H1 (cell line): ENCODE measurements around the gene WDR37. TPM values are rescaled to one million over a fixed set of nuclear protein-coding genes. Genes with fewer than 3 reads are reported as not detected.
A peak's percentile ranks its signal among the peaks of the same experiment; 100 is the strongest.

ENCODE experiments used
- CTCF ChIA-PET: fragments of 300-600 bp; sonication (Branson Sonifier 250); formaldehyde crosslinking; loops from one replicate; lab custom pipeline; 2021; ENCODE audit not compliant: partially characterized antibody; lab: Charles Lee
- POLR2A ChIA-PET: fragments of 300-600 bp; sonication (Branson Sonifier 250); formaldehyde crosslinking; loops from one replicate; lab custom pipeline; 2021; ENCODE audit warnings: inconsistent platforms; ENCODE audit not compliant: partially characterized antibody; lab: Charles Lee
- DNase-seq, 2 experiments: peaks; one replicate each; pipeline versions ENCODE4 v3.0.0 to v3.0.0-alpha.2; 2010 to 2022; ENCODE audit warnings: low spot score in 2 of 2, low read depth in 1 of 2, mixed read lengths in 1 of 2
- FAIRE-seq: peaks from 2 replicates; lab custom pipeline; 2011; peaks lifted over from hg19 to GRCh38; lab: Jason Lieb, UNC
- H2AFZ ChIP-seq: 2 replicates; pipeline ENCODE4 v1.8.1; 2012; ENCODE audit warnings: low read length, inconsistent platforms
- H2AK5ac ChIP-seq: 2 replicates; pipeline ENCODE4 v1.6.1; 2013; ENCODE audit warnings: low read depth, low read length
- H2BK120ac ChIP-seq: replicated peaks from 2 replicates; pipeline ENCODE3; 2013; ENCODE audit warnings: low read depth, low read length, inconsistent platforms
- H2BK12ac ChIP-seq: 2 replicates; pipeline ENCODE4 v1.6.1; 2013; ENCODE audit warnings: low read depth, low read length
- H2BK15ac ChIP-seq: 2 replicates; pipeline ENCODE4 v1.6.1; 2013; ENCODE audit warnings: low read length
- H2BK20ac ChIP-seq: 2 replicates; pipeline ENCODE4 v1.6.1; 2013; ENCODE audit warnings: low read length
- H2BK5ac ChIP-seq: 2 replicates; pipeline ENCODE4 v1.6.1; 2013; ENCODE audit warnings: low read depth, low read length
- H3K14ac ChIP-seq: 2 replicates; pipeline ENCODE4 v1.6.1; 2013; ENCODE audit warnings: inconsistent platforms; ENCODE audit not compliant: insufficient read length
- H3K18ac ChIP-seq: 2 replicates; pipeline ENCODE4 v1.6.1; 2013; ENCODE audit warnings: low read length; ENCODE audit errors: extremely low read depth
- H3K23ac ChIP-seq: 2 replicates; pipeline ENCODE4 v1.6.1; 2013; ENCODE audit warnings: inconsistent platforms; ENCODE audit not compliant: insufficient read length
- H3K23me2 ChIP-seq: 2 replicates; pipeline ENCODE4 v1.6.1; 2013; ENCODE audit warnings: low read depth, low read length
- H3K27ac ChIP-seq: 2 replicates; pipeline ENCODE4 v1.6.1; 2011; ENCODE audit warnings: low read depth, low read length, inconsistent platforms
- H3K27me3 ChIP-seq, 4 experiments: replicated peaks in 1 of 4; 1 replicate in 1 of 4; 2 replicates in 3 of 4; pipeline versions ENCODE4 v1.6.1 to v1.8.1; 2011 to 2013; ENCODE audit warnings: low read length in 3 of 4, mild to moderate bottlenecking in 3 of 4, inconsistent platforms in 2 of 4, mixed read lengths in 2 of 4, moderate library complexity in 1 of 4; ENCODE audit not compliant: control insufficient read depth in 3 of 4, insufficient read depth in 3 of 4; ENCODE audit errors: extremely low read depth in 1 of 4
- H3K36me3 ChIP-seq, 4 experiments: 2 replicates each; pipeline versions ENCODE4 v1.6.1 to v1.8.1; 2011 to 2013; ENCODE audit warnings: mild to moderate bottlenecking in 4 of 4, low read length in 3 of 4, moderate library complexity in 2 of 4, control low read depth in 1 of 4, inconsistent platforms in 1 of 4; ENCODE audit not compliant: insufficient read depth in 4 of 4, control insufficient read depth in 2 of 4
- H3K4ac ChIP-seq: replicated peaks from 2 replicates; pipeline ENCODE3; 2013; ENCODE audit warnings: low read length, low read depth, mixed read lengths, inconsistent platforms; ENCODE audit not compliant: insufficient read length
- H3K4me1 ChIP-seq, 4 experiments: replicated peaks in 1 of 4; 1 replicate in 1 of 4; 2 replicates in 3 of 4; pipeline versions ENCODE4 v1.6.1 to v1.8.1; 2011 to 2013; ENCODE audit warnings: low read length in 3 of 4, inconsistent platforms in 2 of 4, mixed read lengths in 1 of 4; ENCODE audit not compliant: insufficient read depth in 4 of 4, control insufficient read depth in 3 of 4
- H3K4me2 ChIP-seq, 2 experiments: 2 replicates each; pipeline versions ENCODE4 v1.6.1 to v1.8.1; 2011 to 2013; ENCODE audit warnings: low read depth in 2 of 2, low read length in 2 of 2, control low read depth in 1 of 2, inconsistent platforms in 1 of 2, mild to moderate bottlenecking in 1 of 2; ENCODE audit not compliant: insufficient read depth in 1 of 2
- H3K4me3 ChIP-seq, 4 experiments: fragments of 200-600, 300-600 bp in 1 of 4; sonication (generic), shearing (Covaris generic), sonication (Bioruptor Twin) in 1 of 4; 2 replicates each; pipeline versions ENCODE4 v1.5.1 to v1.8.1; 2011 to 2016; ENCODE audit warnings: low read length in 4 of 4, low read depth in 3 of 4, control low read depth in 2 of 4, inconsistent platforms in 2 of 4, mild to moderate bottlenecking in 2 of 4, mixed read lengths in 1 of 4, moderate library complexity in 1 of 4; ENCODE audit not compliant: insufficient read depth in 2 of 4; ENCODE audit errors: extremely low read depth in 1 of 4
- H3K56ac ChIP-seq: replicated peaks from 2 replicates; pipeline ENCODE3; 2013; ENCODE audit warnings: low read depth, mild to moderate bottlenecking, mixed read lengths, low read length, inconsistent platforms; ENCODE audit not compliant: insufficient read length
- H3K79me1 ChIP-seq: 2 replicates; pipeline ENCODE4 v1.6.1; 2013; ENCODE audit warnings: low read depth, low read length, control low read depth
- H3K79me2 ChIP-seq, 2 experiments: 2 replicates each; pipeline versions ENCODE4 v1.6.1 to v1.8.1; 2012 to 2013; ENCODE audit warnings: low read length in 2 of 2, mild to moderate bottlenecking in 2 of 2, inconsistent platforms in 1 of 2; ENCODE audit not compliant: insufficient read depth in 2 of 2, control insufficient read depth in 1 of 2
- H3K9ac ChIP-seq, 4 experiments: replicated peaks in 1 of 4; 1 replicate in 1 of 4; 2 replicates in 3 of 4; pipeline versions ENCODE4 v1.6.1 to v1.8.1; 2011 to 2013; ENCODE audit warnings: low read depth in 3 of 4, low read length in 3 of 4, control low read depth in 2 of 4, mild to moderate bottlenecking in 2 of 4, moderate library complexity in 2 of 4, inconsistent platforms in 1 of 4; ENCODE audit errors: extremely low read depth in 1 of 4
- H3K9me3 ChIP-seq, 2 experiments: 2 replicates each; pipeline versions ENCODE4 v1.6.1 to v1.8.1; 2012 to 2013; ENCODE audit warnings: mild to moderate bottlenecking in 2 of 2, moderate library complexity in 2 of 2, control low read depth in 1 of 2, inconsistent platforms in 1 of 2, low read depth in 1 of 2, low read length in 1 of 2, mixed read lengths in 1 of 2; ENCODE audit not compliant: insufficient read depth in 2 of 2
- H4K20me1 ChIP-seq, 2 experiments: replicated peaks in 1 of 2; 2 replicates each; pipeline versions ENCODE3 to v1.8.1; 2011 to 2013; ENCODE audit warnings: inconsistent platforms in 2 of 2, low read length in 2 of 2, mild to moderate bottlenecking in 1 of 2; ENCODE audit not compliant: insufficient read depth in 2 of 2, control insufficient read depth in 1 of 2
- H4K5ac ChIP-seq: 2 replicates; pipeline ENCODE4 v1.6.1; 2013; ENCODE audit warnings: low read length, low read depth, mixed read lengths, inconsistent platforms; ENCODE audit not compliant: insufficient read length
- H4K8ac ChIP-seq: 2 replicates; pipeline ENCODE4 v1.8.0; 2013; ENCODE audit warnings: mild to moderate bottlenecking, moderate library complexity, low read length, inconsistent platforms; ENCODE audit not compliant: insufficient read depth; ENCODE audit errors: extremely low read depth
- H4K91ac ChIP-seq: replicated peaks from 2 replicates; pipeline ENCODE3; 2013; ENCODE audit warnings: low read length, mixed read lengths, inconsistent platforms; ENCODE audit not compliant: insufficient read length
- EP300 ChIP-seq, 2 experiments: IDR thresholded peaks; 1 replicate in 1 of 2; 2 replicates in 1 of 2; pipeline ENCODE4 v1.6.1; 2011 to 2012; ENCODE audit warnings: low read depth in 2 of 2, low read length in 2 of 2, mild to moderate bottlenecking in 2 of 2, borderline replicate concordance in 1 of 2, inconsistent platforms in 1 of 2, moderate library complexity in 1 of 2
- POLR2A ChIP-seq, 2 experiments: IDR thresholded peaks; 1 replicate in 1 of 2; 2 replicates in 1 of 2; pipeline ENCODE4 v1.6.1; 2011; ENCODE audit warnings: low read depth in 2 of 2, low read length in 2 of 2, mild to moderate bottlenecking in 2 of 2; ENCODE audit errors: control extremely low read depth in 1 of 2
- POLR2AphosphoS5 ChIP-seq: IDR thresholded peaks from 2 replicates; pipeline ENCODE4 v1.6.1; 2011; ENCODE audit warnings: low read depth, low read length
- SIRT6 ChIP-seq: IDR thresholded peaks from one replicate; pipeline ENCODE4 v1.7.1; 2012; ENCODE audit warnings: low read length, inconsistent platforms
- SIX5 ChIP-seq: IDR thresholded peaks from 2 replicates; pipeline ENCODE4 v1.6.1; 2011; ENCODE audit warnings: mild to moderate bottlenecking, low read depth, low read length
- SP1 ChIP-seq: IDR thresholded peaks from 2 replicates; pipeline ENCODE4 v1.6.1; 2011; ENCODE audit warnings: low read depth, low read length
- TAF7 ChIP-seq: optimal IDR thresholded peaks from 2 replicates; pipeline ENCODE3; 2011; ENCODE audit warnings: low read depth, mild to moderate bottlenecking, inconsistent platforms, low read length, moderate library complexity, borderline replicate concordance
- WGBS, 2 experiments: shearing (Covaris generic) in 1 of 2; methylation state at CpG; one replicate each; pipeline versions ENCODE4 v1.1.6 to v1.1.7; 2013 to 2015; ENCODE audit warnings: low lambda C conversion rate in 2 of 2, mixed read lengths in 2 of 2, inconsistent platforms in 1 of 2, low coverage in 1 of 2, missing lambda C conversion rate in 1 of 2; ENCODE audit not compliant: insufficient replicate concordance in 2 of 2, insufficient coverage in 1 of 2, insufficient read length in 1 of 2; ENCODE audit errors: extremely low coverage in 1 of 2, missing lambda C conversion rate in 1 of 2; 5-methylcytosine and 5-hydroxymethylcytosine counted together
- polyA plus RNA-seq, 7 experiments: library from polyadenylated mRNA; depleted of rRNA in 3 of 7; stranded (reverse) in 5 of 7; unstranded in 2 of 7; fragments of >200 nt in 5 of 7; fragments of 200-250 nt in 2 of 7; gene quantifications; 1 replicate in 5 of 7; 2 replicates in 1 of 7; 4 replicates in 1 of 7; pipeline versions ENCODE4 v1.2.1 to v1.2.3, GENCODE V29; 2011 to 2013; ENCODE audit warnings: missing spikeins in 2 of 7, mixed read lengths in 2 of 7
- total RNA-seq: library from RNA; stranded (reverse); fragmentation: NEBNext Ultra II Directional; extraction: Animal tissue kit (Norgen Biotek cat#: 25700); gene quantifications from 2 replicates; pipeline ENCODE4 v1.2.1, GENCODE V29; 2021

WDR37 gene
- total and polyA plus RNA-seq, 2 of the 8 experiments (the other 6 are each of a cell fraction or from before 2014, with no cell fraction given): 9.6 to 12.0 TPM

DNA sequence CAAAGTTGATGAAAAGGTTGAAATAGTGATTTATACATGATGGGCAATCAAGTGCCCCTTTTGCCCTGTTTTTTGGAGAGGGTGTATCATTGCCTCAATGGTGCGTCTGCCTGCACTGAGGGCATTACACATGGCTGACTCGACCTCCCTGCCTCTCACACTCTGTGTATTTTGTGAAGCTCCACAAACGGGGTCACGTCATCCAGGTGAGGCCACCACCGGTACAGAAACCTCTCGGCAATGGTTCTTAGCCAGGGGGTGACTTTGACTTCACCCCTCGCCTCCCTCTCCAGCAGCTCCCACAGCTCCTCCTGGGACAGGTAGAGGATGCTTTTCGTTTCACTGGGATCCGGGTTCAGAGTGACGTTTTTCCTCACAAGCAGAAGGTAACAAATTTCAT lies 36.8 kb upstream of the WDR37 start:
- Histone ChIP-seq H2BK5ac (no peak overlapping the region), H4K20me1 (peaks cover 0 to 7% of the 10 kb centered on the region in 2 experiments), H3K27ac (no peak overlapping the region), H3K23ac (no peak overlapping the region), H3K27me3 (no peaks in the 10 kb centered on the region), H4K5ac (no peak overlapping the region), H3K9ac (no peak overlapping the region), H3K79me2 (no peaks in the 10 kb centered on the region), H2BK12ac (no peak overlapping the region), H2AFZ (no peak overlapping the region), H4K91ac (no peak overlapping the region), H3K4ac (no peak overlapping the region), H2AK5ac (no peak overlapping the region), H3K36me3 (peaks cover 22 to 48% (median 41%) of the 10 kb centered on the region in 4 experiments), H3K9me3 (no peaks in the 10 kb centered on the region), H3K79me1 (no peaks in the 10 kb centered on the region; the same call in 1 of the 2 replicates), H3K14ac (no peak overlapping the region), H3K56ac (no peak overlapping the region), H3K4me2 (no peak overlapping the region), H2BK120ac (no peak overlapping the region), H2BK20ac (no peak overlapping the region), H3K23me2 (no peaks in the 10 kb centered on the region), H3K4me3 (no peak overlapping the region), H3K18ac (no peak overlapping the region), H2BK15ac (no peak overlapping the region), H4K8ac (no peak overlapping the region; the same call in 1 of the 2 replicates), H3K4me1 (no peaks in the 10 kb centered on the region; a peak in 1 of 7 replicates)
- TF ChIP-seq EP300 (IDR thresholded peaks at IDR 0.05; ENCODE audit: borderline replicate concordance in 1 of 2, low read depth in 2 of 2, low read length in 2 of 2) (no peak), POLR2A (IDR thresholded peaks at IDR 0.05; ENCODE audit: control extremely low read depth in 1 of 2, low read depth in 2 of 2, low read length in 2 of 2) (peak in 1 of 2 experiments; percentile 59; a peak in 1 of 3 replicates), SP1 (no peak), SIRT6 (no peak), TAF7 (no peak), SIX5 (no peak), POLR2AphosphoS5 (peak; percentile 78)
- ChIA-PET CTCF (interaction anchor here (0.6 to 0.9 kb wide), 2 partner anchors 11 to 111 kb away, joined by 3 read pairs; no protein-coding TSS in a partner anchor), POLR2A (interaction anchor here (0.7 to 3.1 kb wide), 10 partner anchors 11 to 271 kb away, joined by 3 to 14 read pairs (median 4); partner anchors contain the start of gene WDR37)
- 90% methylated on average over 10 of the region's 10 CpGs; no CpG with 5 or more reads in 1 of the 2 experiments for WGBS, 2 experiments
- no peak for DNase-seq
- FAIRE-seq: no peak
